GM23338 (cell line): Measurements from ENCODE around the gene CEACAM19. TPM values are rescaled to one million over a fixed set of nuclear protein-coding genes. Genes with fewer than 3 reads are reported as not detected.

ENCODE experiments used
- ATAC-seq: fragments of 200-7000 bp; cut with Tn5 transposase; 3 replicates; pipeline ENCODE4 v1.9.1; 2020
- DNase-seq: peaks from one replicate; pipeline ENCODE4 v3.0.0-alpha.2; 2015; ENCODE audit warnings: low spot score
- H2AFZ ChIP-seq: fragments of 200-600 bp; sonication (generic); 2 replicates; pipeline ENCODE4 v1.8.0; 2016; ENCODE audit warnings: antibody characterized with exemption, mild to moderate bottlenecking, moderate library complexity
- H3F3A ChIP-seq: fragments of 200-600 bp; sonication (generic); replicated peaks from 2 replicates; pipeline ENCODE4 v1.8.0; 2017; ENCODE audit warnings: antibody characterized with exemption, mixed run types, low read depth
- H3K27ac ChIP-seq: fragments of 200-600 bp; sonication (generic); 2 replicates; pipeline ENCODE4 v1.6.1; 2016; ENCODE audit warnings: low read depth
- H3K27me3 ChIP-seq: fragments of 200-600 bp; sonication (generic); 2 replicates; pipeline ENCODE4 v1.8.0; 2016; ENCODE audit warnings: mild to moderate bottlenecking, mixed run types, moderate library complexity; ENCODE audit not compliant: insufficient read depth
- H3K36me3 ChIP-seq: fragments of 200-600 bp; sonication (generic); 2 replicates; pipeline ENCODE4 v1.8.0; 2016; ENCODE audit warnings: mild to moderate bottlenecking; ENCODE audit not compliant: insufficient read depth
- H3K4me1 ChIP-seq: fragments of 200-600 bp; sonication (generic); 2 replicates; pipeline ENCODE4 v1.8.0; 2016; ENCODE audit warnings: mild to moderate bottlenecking, moderate library complexity; ENCODE audit not compliant: insufficient read depth
- H3K4me2 ChIP-seq: fragments of 200-600 bp; sonication (generic); 2 replicates; pipeline ENCODE4 v1.7.1; 2017; ENCODE audit warnings: mixed run types
- H3K4me3 ChIP-seq: fragments of 200-600 bp; sonication (generic); 2 replicates; pipeline ENCODE4 v1.6.1; 2016; ENCODE audit warnings: mixed run types
- H3K79me2 ChIP-seq: fragments of 200-600 bp; sonication (generic); replicated peaks from 2 replicates; pipeline ENCODE4 v1.8.0; 2017; ENCODE audit warnings: mild to moderate bottlenecking; ENCODE audit not compliant: insufficient read depth
- H3K9me2 ChIP-seq: fragments of 200-600 bp; sonication (generic); 2 replicates; pipeline ENCODE4 v1.8.0; 2017; ENCODE audit not compliant: insufficient read depth
- H4K20me1 ChIP-seq: fragments of 200-600 bp; sonication (generic); replicated peaks from 2 replicates; pipeline ENCODE4 v1.8.0; 2017; ENCODE audit warnings: mild to moderate bottlenecking; ENCODE audit not compliant: insufficient read depth
- H3K27ac Mint-ChIP-seq: 2 replicates; pipeline ENCODE4 v1.8.0; 2020; ENCODE audit warnings: inconsistent platforms, mild to moderate bottlenecking, moderate library complexity, mixed read lengths
- H3K27me3 Mint-ChIP-seq: 3 replicates; pipeline ENCODE4 v1.8.0; 2022; ENCODE audit warnings: low read depth, mild to moderate bottlenecking, moderate library complexity, mixed read lengths, inconsistent platforms; ENCODE audit not compliant: insufficient read depth, poor library complexity
- H3K36me3 Mint-ChIP-seq: 3 replicates; pipeline ENCODE4 v1.8.0; 2021; ENCODE audit warnings: low read depth, mild to moderate bottlenecking, inconsistent platforms, moderate library complexity, mixed read lengths
- H3K4me1 Mint-ChIP-seq: 3 replicates; pipeline ENCODE4 v1.8.0; 2020; ENCODE audit warnings: mild to moderate bottlenecking, inconsistent platforms, mixed read lengths
- H3K4me3 Mint-ChIP-seq: 3 replicates; pipeline ENCODE4 v1.8.0; 2021; ENCODE audit warnings: moderate library complexity, mild to moderate bottlenecking, inconsistent platforms, mixed read lengths
- H3K9me3 Mint-ChIP-seq: 3 replicates; pipeline ENCODE4 v1.8.0; 2020; ENCODE audit warnings: moderate library complexity, mild to moderate bottlenecking, inconsistent platforms, mixed read lengths
- CREB1 ChIP-seq: fragments of 250-450 bp; sonication (Bioruptor Pico); IDR thresholded peaks from 2 replicates; pipeline ENCODE4 v1.5.0; 2020; ENCODE audit warnings: low read depth, mild to moderate bottlenecking, moderate library complexity
- CTCF ChIP-seq, 2 experiments: fragments of 200-600 bp in 1 of 2; sonication (generic) in 1 of 2; conservative IDR thresholded peaks; 2 replicates each; pipeline versions ENCODE4 v1.5.1 to v1.6.1; 2016 to 2017; ENCODE audit warnings: antibody characterized with exemption in 2 of 2, low read depth in 2 of 2, mild to moderate bottlenecking in 2 of 2, moderate library complexity in 1 of 2
- ETS1 ChIP-seq: IDR thresholded peaks from 2 replicates; pipeline ENCODE4 v1.6.1; 2016; ENCODE audit warnings: antibody characterized with exemption
- EZH2 ChIP-seq: fragments of 200-600 bp; sonication (generic); IDR thresholded peaks from one replicate; pipeline ENCODE4 v1.8.0; 2017; ENCODE audit warnings: antibody characterized with exemption, mild to moderate bottlenecking, low read depth; ENCODE audit not compliant: unreplicated experiment
- JUNB ChIP-seq: IDR thresholded peaks from one replicate; pipeline ENCODE4 v1.6.1; 2016; ENCODE audit warnings: antibody characterized with exemption; ENCODE audit not compliant: unreplicated experiment
- ZNF331 ChIP-seq: fragments of 250-450 bp; sonication (Bioruptor Pico); IDR thresholded peaks from 2 replicates; pipeline ENCODE4 v1.5.0; 2020; ENCODE audit warnings: low read depth, mild to moderate bottlenecking, moderate library complexity
- ZNF462 ChIP-seq: fragments of 250-450 bp; sonication (Bioruptor Pico); IDR thresholded peaks from 2 replicates; pipeline ENCODE4 v1.5.0; 2020; ENCODE audit warnings: mild to moderate bottlenecking, moderate library complexity
- polyA plus RNA-seq: library from polyadenylated mRNA; unstranded; fragments of >200 nt; fragmentation: Nextera tagmentation; extraction: Ambion mirVana; gene quantifications from 2 replicates; pipeline ENCODE4 v1.2.1, GENCODE V29; 2016
- total RNA-seq: library from RNA; depleted of rRNA; stranded (reverse); fragments of >200 nt; shearing (Covaris generic); gene quantifications from 2 replicates; pipeline ENCODE4 v1.2.3, GENCODE V29; 2014

CEACAM19 gene
- total and polyA plus RNA-seq, 2 experiments from 2014 or later, result 0.38 to 0.76 TPM

- no peak for TF ChIP-seq ZNF462 (CRISPR knock-in tag)
- TF ChIP-seq ETS1, result no peak
- TF ChIP-seq CREB1, result no peak
Measured at GRCh38 chr19:44663996-44664395, 7.3 kb upstream of the CEACAM19 start (continued).

- Histone ChIP-seq H3K4me3 (no peak overlapping the region), H3K9me2 (no peaks in the 10 kb centered on the region), H3K27me3 (no peaks in the 10 kb centered on the region), H4K20me1 (0 out of 2 replicates have a peak, but pooled peaks cover 3% of the 10 kb centered on the region), H3F3A (0 out of 2 replicates have a peak, but pooled peaks cover 4% of the 10 kb centered on the region), H3K4me2 (no peak overlapping the region), H3K36me3 (peaks cover 5% of the 10 kb centered on the region), H2AFZ (no peak overlapping the region), H3K79me2 (no peaks in the 10 kb centered on the region), H3K27ac (no peak overlapping the region), H3K4me1 (0 out of 2 replicates have a peak, but pooled peaks cover 6% of the 10 kb centered on the region)
- no peak for TF ChIP-seq CTCF (conservative IDR thresholded peaks at IDR 0.05; ENCODE audit: low read depth in 2 of 2)
- TF ChIP-seq EZH2, result no peak
- no peak for TF ChIP-seq ZNF331 (CRISPR knock-in tag)
- no peak for TF ChIP-seq JUNB
- Mint-ChIP-seq H3K27ac (no peak overlapping the region), H3K27me3 (peaks cover 4% of the 10 kb centered on the region), H3K4me3 (no peak overlapping the region), H3K9me3 (no peaks in the 10 kb centered on the region; the same call in 2 of the 3 replicates), H3K36me3 (peaks cover 14% of the 10 kb centered on the region; the same call in 2 of the 3 replicates), H3K4me1 (no peaks in the 10 kb centered on the region)
- ATAC-seq (no peak), DNase-seq (no peak)
Measured at GRCh38 chr19:44664976-44665375, 6.3 kb upstream of the CEACAM19 start.
